ENCODE data around the gene INTS1. TPM values are rescaled to one million over a fixed set of nuclear protein-coding genes. Genes with fewer than 3 reads are reported as not detected.

INTS1 gene
- total and polyA plus RNA-seq, 10 of the 15 experiments (the other 5 are each of a cell fraction or from before 2014, with no cell fraction given), result 0.52 to 89.0 (median 15.1) TPM

GRCh38 chr7:1459920-1460820, 44.0 kb downstream of the INTS1 start:
- Histone ChIP-seq H2AFZ (ENCODE audit: control insufficient read depth, low read depth, low read length) (peak overlapping the region; percentile 54), H3K27ac (ENCODE audit: control insufficient read depth, insufficient read depth) (peak overlapping the region; percentile 39; the same call in 1 of the 2 replicates), H3K4me1 (ENCODE audit: control insufficient read depth, insufficient read depth, low read length) (peaks cover 17% of the 10 kb centered on the region), H3K9me3 (replicated peaks; ENCODE audit: control insufficient read depth, insufficient read depth, low read length) (no peaks in the 10 kb centered on the region), H4K20me1 (ENCODE audit: control insufficient read depth, insufficient read depth) (no peaks in the 10 kb centered on the region), H3K27me3 (replicated peaks in 1 of 2; ENCODE audit: control insufficient read depth in 2 of 2, insufficient read depth in 2 of 2, low read length in 1 of 2) (no peaks in the 10 kb centered on the region; a peak in 1 of 4 replicates), H3K9ac (ENCODE audit: control insufficient read depth, insufficient read depth, low read length) (peak overlapping the region; percentile 64), H3K79me2 (ENCODE audit: control insufficient read depth, insufficient read depth, low read length) (no peaks in the 10 kb centered on the region), H3K4me3 (peak overlapping the region; percentile 62), H3K36me3 (ENCODE audit: control insufficient read depth in 2 of 2, insufficient read depth in 2 of 2, low read length in 1 of 2) (no peaks in the 10 kb centered on the region), H3K4me2 (ENCODE audit: control insufficient read depth, insufficient read depth) (peak overlapping the region; percentile 72)
- ChIA-PET RAD21 (ENCODE audit: unreplicated experiment) (interaction anchor here (0.5 to 0.7 kb wide), 3 partner anchors 101 to 1171 kb away, joined by 3 to 4 read pairs (median 3); no protein-coding TSS in a partner anchor), POLR2A (no interaction called here), CTCF (interaction anchor here (0.8 kb wide), 1 partner anchor 48 kb away, joined by 3 read pairs; no protein-coding TSS in a partner anchor), SMC1A (ENCODE audit: uncharacterized antibody, unreplicated experiment) (interaction anchor here (0.6 kb wide), 1 partner anchor 945 kb away, joined by 3 read pairs; no protein-coding TSS in a partner anchor)
- intact Hi-C loops (cut with micrococcal nuclease; ENCODE audit: unreplicated experiment) (no loop called here), in situ Hi-C loops (cut with MboI) (no loop called here)
- DNase-seq (ENCODE audit: low read depth, low spot score), result no peak
- peak; percentile 35; the same call in 1 of the 2 replicates for TF ChIP-seq EED (IDR thresholded peaks at IDR 0.05; ENCODE audit: low read depth)
- TF ChIP-seq FOXM1 (IDR thresholded peaks at IDR 0.05; ENCODE audit: low read depth, low read length), result no peak
- no peak for TF ChIP-seq DPF2 (IDR thresholded peaks at IDR 0.05)
- 0 out of 4 replicates have a peak, but pooled peaks of 1 of the 2 experiments have one; percentile 7 for TF ChIP-seq IKZF2 (IDR thresholded peaks at IDR 0.05)
- TF ChIP-seq IKZF1 (conservative IDR thresholded peaks at IDR 0.05), result peak; percentile 35
- 13% methylated on average over 25 of the region's 30 CpGs for WGBS (ENCODE audit: insufficient coverage, insufficient replicate concordance, low lambda C conversion rate, missing lambda C conversion rate)
- FAIRE-seq, result no peak
- BruUV-seq (replicated peaks), result no TSS peak
- peak; percentile 2; the same call in 2 of the 3 replicates for ATAC-seq

GRCh38 chr7:1459512-1459892, 44.7 kb downstream of the INTS1 start:
- H3K36me3 ChIP-seq (ENCODE audit: control insufficient read depth in 2 of 2, insufficient read depth in 2 of 2, low read length in 1 of 2), result no peaks in the 10 kb centered on the region
- H3K4me1 ChIP-seq (ENCODE audit: control insufficient read depth, insufficient read depth, low read length), result peaks cover 17% of the 10 kb centered on the region
- CTCF ChIA-PET, result no interaction called here
- BruUV-seq (replicated peaks), result no TSS peak
- in situ Hi-C loops (cut with MboI) (no loop called here), intact Hi-C loops (cut with micrococcal nuclease; ENCODE audit: unreplicated experiment) (no loop called here)
- RAD21 ChIA-PET (ENCODE audit: unreplicated experiment), result no interaction called here
- WGBS (ENCODE audit: insufficient coverage, insufficient replicate concordance, low lambda C conversion rate, missing lambda C conversion rate), result 2% methylated on average over 10 of the region's 35 CpGs
- no peak overlapping the region for H3K4me2 ChIP-seq (ENCODE audit: control insufficient read depth, insufficient read depth)
- peak; percentile 78 for TF ChIP-seq SP1 (IDR thresholded peaks at IDR 0.05; ENCODE audit: low read depth, low read length)
- TF ChIP-seq CHD2 (IDR thresholded peaks at IDR 0.05; ENCODE audit: borderline replicate concordance, low read depth, low read length), result peak; percentile 27; the same call in 1 of the 2 replicates
- peak; percentile 50; the same call in 1 of the 2 replicates for TF ChIP-seq NFYB (IDR thresholded peaks at IDR 0.05; ENCODE audit: insufficient read depth, low read depth, low read length)
- 0 out of 2 replicates have a peak, but pooled peaks have one; percentile 13 for TF ChIP-seq CREB1 (IDR thresholded peaks at IDR 0.05; ENCODE audit: low read depth)
- no peak for TF ChIP-seq MEF2A (IDR thresholded peaks at IDR 0.05; ENCODE audit: insufficient read depth, low read depth, low read length)
- H3K9me3 ChIP-seq (replicated peaks; ENCODE audit: control insufficient read depth, insufficient read depth, low read length), result no peaks in the 10 kb centered on the region
- FAIRE-seq (peak; percentile 56), ATAC-seq (peak; percentile 97), DNase-seq (ENCODE audit: low read depth, low spot score) (peak; percentile 78)
- no peaks in the 10 kb centered on the region; a peak in 1 of 4 replicates for H3K27me3 ChIP-seq (replicated peaks in 1 of 2; ENCODE audit: control insufficient read depth in 2 of 2, insufficient read depth in 2 of 2, low read length in 1 of 2)
- peak overlapping the region; percentile 62; the same call in 1 of the 2 replicates for H3K4me3 ChIP-seq
- no peaks in the 10 kb centered on the region for H4K20me1 ChIP-seq (ENCODE audit: control insufficient read depth, insufficient read depth)
- no peak overlapping the region for H3K9ac ChIP-seq (ENCODE audit: control insufficient read depth, insufficient read depth, low read length)
- no peak overlapping the region for H3K27ac ChIP-seq (ENCODE audit: control insufficient read depth, insufficient read depth)
- SMC1A ChIA-PET (ENCODE audit: uncharacterized antibody, unreplicated experiment), result no interaction called here
- no peak overlapping the region for H2AFZ ChIP-seq (ENCODE audit: control insufficient read depth, low read depth, low read length)
- POLR2A ChIA-PET, result no interaction called here
- H3K79me2 ChIP-seq (ENCODE audit: control insufficient read depth, insufficient read depth, low read length), result no peaks in the 10 kb centered on the region

All from GM12878 (cell line).